CD4-positive, alpha-beta T cell treated with Interleukin-6 at 100 ng/mL for 8 hours (primary cell): ENCODE measurements around the gene FLOT1.

ENCODE experiments used
- DNase-seq: peaks from one replicate; pipeline ENCODE4 v3.0.0-alpha.2; 2020; ENCODE audit warnings: mixed read lengths, low spot score

The FLOT1 gene

DNA sequence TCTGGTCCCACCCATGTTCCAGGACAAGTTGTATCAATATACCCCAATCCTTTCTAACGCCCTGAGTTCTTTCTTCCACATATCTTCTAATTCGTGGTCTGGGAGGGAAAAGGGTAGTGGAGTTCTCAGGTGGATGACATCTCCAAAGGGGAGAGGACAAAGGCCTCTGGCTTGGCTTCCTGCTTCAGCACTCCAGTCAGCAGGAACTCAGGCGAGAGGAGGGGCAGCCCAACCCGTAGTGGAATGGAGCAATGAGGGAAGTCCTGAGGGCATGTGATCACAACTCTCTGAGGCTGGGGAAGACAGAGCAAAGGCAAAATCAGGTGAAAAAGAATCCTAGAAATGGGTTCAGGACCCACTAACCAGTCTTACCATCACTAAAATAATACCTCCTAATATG is 42.1 kb downstream of the FLOT1 start:
- no peak for DNase-seq

DNA sequence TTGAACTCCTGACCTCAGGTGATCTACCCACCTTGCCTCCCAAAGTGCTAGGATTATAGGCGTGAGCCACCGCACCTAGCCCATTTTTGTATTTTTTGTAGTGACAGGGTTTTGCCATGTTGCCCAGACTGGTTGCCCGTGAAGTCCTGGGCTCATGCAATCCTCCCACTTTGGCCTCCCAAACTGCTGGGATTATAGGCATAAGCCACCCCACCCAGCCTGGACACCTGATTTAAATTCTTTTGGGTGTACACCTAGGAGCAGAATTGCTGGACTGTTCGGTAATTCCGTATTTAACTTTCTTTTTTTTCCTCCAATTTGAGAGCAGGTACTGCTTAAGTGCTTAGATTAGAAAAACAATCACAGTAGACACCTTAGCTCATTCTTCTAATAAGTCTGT is 46.1 kb downstream of the FLOT1 start:
- no peak for DNase-seq

DNA sequence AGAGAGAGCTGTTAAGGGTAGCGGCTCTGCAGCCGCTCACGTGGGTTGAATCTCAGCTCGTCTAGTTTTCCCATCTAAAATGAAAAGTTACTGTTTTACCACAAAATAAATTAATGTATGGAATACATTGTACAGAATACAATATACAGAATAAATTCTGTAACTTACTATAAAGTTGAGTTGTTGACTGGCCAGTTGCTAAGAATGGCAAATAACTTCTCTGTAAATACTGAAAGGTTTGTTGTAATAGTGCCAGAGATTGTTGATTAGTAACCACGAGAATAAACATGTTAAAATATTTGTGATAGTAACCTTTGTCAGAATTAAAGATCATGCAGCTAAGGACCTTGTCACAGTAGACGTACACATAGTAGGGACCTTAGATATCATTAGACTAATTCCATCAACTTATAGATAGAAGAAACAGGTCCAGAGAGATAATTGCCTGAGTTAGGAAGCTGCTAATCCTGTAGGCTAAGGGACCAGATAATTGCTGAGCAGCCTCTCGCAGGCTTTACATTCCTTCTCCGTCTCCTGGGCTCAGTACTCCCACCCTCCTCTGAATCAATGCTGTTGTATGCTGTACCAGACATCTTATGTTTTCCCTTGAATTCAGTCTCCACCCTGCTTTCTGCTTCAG is 51.2 kb downstream of the FLOT1 start:
- no peak for DNase-seq

DNA sequence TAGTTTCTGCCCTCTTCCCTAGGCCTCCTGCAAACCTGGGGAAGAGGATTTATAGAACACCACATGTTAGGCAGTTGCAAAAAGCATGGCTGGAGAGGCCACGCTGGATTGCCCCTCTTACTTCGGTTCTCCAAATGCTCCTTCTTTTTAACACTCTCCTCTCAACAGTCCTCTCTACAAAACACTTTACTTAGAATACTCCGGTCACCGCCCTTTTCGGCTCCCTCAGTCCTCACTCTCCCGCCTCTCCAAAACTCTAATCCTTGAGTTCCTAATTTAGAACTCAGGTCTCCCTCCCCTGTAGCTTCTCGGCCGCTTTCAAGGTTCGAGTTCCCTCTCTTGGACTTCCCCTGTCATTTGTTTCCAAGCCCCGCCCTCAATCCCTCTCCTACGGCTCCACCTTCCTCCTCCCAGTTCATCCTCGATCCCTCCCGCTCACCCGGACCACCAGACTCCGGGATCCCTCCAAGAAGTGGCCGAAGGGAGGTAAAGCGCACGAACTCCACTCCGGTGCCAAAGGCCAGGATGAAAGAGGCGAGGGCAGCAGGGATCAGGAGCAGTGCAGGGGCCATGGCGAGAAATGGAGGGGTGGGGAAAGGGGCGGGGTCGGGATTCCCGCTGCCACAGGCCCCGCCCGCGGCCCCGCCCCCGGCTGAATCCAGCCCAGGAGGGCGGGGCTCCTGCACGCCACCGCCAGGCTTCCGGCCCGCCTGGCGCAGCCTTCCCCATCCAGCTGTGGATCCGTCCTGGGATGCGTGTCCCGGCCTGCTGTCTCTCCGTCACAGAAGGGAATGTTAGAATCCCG is 51.9 kb downstream of the FLOT1 start, which contains the start of gene NRM:
Gene NRM (minus strand): TSS at position 582 of the 805 bp plus-strand sequence. CDS start 10 bp downstream, at position 572.
- peak; percentile 66 for DNase-seq

DNA sequence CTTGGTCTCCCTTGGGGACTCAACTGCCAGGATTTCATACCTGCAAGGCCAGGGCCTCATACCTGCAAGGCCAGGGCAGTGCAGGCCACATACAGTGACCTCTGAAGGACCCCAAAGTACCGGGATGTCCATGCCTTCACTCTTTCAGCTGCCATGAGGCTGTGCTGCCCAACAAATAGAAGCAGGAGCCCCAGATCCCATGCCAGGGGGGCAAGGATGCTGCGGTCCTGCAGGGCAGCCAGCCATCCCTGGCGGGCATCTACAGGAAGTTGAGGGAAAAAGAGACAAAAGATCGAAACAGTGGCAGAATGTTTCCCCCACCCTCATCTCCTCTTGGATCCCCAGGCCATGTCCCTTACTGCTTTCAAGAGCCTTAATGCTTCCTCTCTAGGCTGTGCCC is 52.5 kb downstream of the FLOT1 start:
- no peak for DNase-seq

DNA sequence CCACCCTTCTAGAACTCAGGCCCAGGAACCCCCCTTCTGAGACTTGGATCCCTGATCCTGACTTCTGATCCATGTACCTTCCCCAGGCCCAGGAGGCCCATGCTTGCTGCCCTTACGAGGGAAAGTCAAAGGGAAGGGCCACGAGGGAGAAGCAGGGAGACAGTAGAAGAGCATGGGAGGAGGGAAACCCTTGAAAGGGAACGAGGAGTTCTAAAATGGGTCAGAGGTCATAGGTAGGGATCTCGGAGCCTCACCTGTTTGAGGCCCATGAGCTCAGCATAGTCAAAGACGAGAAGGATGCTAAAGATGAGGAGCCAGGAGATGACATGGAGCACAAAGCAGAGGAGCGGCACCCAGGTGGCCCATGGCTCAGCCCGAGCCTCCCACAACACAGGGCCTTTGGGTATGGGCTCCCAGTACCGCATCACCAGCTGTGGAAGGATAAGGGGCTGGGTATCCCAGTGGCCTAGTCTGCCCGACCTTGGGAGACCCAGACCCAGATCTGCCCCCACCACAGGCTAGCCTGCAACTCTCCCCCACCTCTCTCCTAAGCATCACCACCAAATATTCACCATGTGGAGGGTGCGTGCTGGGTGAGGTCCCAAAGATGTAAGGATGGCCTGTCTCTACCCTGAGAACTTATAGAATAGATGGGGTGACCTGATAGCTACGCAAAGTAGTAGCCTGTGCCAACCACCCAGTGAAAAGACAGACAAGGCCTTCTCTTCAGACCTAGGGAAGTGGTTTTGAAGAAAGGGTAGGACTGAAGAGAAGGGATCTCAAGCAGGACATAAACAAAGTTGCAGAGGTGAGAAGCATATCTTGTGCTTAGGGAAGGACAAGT is 53.2 kb downstream of the FLOT1 start:
- no peak for DNase-seq

DNA sequence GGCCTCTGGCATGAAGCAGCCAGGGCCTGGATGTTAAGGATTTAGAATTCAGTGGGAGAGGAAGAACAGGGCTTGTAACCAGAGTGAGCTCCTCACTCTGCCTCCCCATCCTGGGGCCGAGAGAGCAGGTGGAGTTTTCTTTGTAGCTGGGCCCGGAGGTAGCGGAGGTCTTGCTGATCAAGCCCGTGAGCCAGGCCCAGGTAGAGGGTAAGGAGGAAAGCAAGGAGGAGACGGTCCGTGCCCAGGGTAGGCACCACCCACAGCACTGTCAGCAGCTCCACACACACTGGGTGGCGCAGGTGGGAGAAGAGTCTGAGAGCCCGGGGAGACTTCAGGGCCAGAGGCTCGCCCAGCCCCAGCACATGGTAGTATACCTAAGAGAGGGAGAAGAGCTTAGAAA is 53.9 kb downstream of the FLOT1 start:
- DNase-seq, result no peak

DNA sequence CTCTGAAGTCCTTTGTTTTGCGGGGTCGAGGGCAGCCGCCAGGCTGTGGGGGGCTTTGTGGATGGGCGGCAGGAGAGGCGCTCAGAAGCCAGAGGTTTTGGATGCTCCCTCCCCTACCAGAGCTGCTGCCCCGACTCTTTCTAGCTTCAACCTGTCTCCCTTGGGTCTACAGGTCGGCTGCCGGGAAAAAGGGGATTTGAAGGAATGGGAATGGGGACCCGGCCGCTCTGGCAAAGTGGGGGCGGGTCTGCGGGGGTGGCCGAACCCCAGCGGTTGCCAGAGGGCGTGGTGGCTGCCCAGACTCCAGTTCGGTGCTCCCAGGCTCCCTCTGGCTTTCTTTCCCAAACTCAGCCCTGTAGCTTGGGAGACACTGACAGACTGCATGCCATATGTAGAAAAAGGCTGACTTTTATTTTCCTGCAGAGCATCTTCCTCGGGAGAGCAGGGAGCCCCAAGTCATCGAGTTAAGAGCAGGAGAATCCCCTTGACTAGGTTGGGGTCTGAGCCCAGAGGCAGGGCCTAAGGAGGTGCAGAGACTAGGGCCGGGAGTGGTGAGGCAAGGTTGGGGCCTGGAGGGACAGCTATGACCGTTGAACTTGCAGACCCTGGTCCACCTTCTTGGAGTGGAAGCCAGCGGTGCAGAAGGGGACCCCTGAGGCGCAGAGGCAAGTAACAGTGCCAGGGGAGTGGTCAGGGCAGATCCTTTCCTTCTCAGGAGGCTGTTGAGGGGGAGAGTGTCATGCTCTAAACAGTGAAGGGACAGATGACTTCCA is 54.6 kb downstream of the FLOT1 start:
- DNase-seq, result no peak

DNA sequence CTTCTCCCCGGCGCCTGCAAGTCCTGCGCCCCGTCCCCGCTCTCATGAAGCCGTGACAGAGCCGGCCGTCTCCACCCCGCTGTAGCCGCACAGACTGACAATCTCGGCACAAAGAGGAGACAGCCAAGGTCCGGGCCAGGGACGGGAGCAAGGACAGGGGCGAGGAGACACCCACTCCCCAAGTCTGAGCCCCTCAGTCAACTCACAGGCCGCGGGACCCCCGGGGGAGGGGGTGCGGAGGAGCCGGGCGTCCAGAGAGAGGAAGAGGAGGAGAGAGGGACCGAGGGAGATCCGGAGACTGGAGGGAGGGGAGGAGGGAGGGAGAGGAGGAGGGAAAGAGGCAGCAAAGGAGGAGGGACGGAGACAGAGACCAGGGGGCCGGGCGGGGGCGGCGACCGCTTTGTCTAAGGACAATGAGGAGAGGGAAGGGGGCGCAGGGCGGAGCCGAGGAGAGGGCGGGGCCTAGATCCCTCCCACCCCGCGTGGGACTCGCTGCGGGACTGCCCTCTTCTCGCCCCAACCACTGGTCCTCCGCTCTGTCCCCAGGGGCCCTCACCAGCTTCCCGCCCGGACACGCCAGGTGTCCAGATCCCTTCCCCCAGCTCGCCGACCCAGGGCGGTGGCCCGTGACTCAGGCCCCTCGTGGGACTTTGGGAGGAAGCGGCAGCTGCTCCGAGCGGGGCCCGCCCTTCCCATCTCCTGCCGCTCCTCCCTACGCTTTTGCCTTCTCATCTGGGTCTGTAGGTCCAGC is 55.4 kb downstream of the FLOT1 start:
- peak; percentile 59 for DNase-seq

DNA sequence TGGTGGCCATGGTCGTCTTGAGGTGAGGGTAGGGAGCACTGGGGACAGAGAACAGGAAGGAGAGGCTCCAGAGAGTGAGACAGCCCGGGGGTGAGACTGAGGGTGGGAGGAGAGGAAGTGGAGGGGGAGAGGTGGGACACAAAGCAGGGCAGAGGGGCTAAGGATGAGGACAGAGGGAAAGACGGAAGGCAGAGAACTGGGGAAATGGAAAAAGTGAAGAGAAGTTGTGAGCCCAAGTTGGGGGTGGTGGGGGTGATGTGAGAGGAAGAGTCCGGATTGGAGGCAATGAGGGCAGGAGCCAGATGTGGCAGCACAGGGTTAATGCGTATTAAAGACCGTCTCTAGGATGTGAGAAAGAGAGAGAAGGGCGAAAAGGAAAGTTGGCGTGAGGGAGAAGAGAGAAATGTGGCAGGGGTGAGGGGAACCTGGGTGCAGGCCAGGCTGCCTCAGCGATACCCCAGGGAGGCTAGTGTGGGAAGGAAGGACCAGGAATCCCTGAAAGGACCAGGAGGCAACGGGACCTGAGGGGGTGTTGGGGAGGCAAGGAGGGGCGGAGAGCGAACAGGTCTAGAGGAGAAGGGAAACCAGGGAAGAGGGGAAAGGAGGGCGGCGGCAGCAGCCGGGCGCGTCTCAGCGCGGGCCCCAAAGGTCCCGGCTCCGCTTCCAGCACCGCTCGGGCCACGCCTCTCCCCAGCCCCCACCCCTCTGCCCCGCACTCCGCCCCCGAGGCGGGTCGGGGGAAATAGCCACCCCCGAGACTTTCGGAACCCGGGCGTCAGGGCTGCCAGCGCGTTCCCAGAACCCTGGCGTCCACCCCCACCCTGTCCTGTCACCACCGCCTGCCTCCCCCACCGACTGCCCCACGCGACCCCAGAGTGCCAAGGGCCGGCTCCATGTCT is 56.2 kb downstream of the FLOT1 start, which contains the start of gene PPP1R18:
Gene PPP1R18 (minus strand): TSS at position 637 of the 899 bp plus-strand sequence. CDS start 627 bp downstream, at position 10.
- DNase-seq, result peak; percentile 71

DNA sequence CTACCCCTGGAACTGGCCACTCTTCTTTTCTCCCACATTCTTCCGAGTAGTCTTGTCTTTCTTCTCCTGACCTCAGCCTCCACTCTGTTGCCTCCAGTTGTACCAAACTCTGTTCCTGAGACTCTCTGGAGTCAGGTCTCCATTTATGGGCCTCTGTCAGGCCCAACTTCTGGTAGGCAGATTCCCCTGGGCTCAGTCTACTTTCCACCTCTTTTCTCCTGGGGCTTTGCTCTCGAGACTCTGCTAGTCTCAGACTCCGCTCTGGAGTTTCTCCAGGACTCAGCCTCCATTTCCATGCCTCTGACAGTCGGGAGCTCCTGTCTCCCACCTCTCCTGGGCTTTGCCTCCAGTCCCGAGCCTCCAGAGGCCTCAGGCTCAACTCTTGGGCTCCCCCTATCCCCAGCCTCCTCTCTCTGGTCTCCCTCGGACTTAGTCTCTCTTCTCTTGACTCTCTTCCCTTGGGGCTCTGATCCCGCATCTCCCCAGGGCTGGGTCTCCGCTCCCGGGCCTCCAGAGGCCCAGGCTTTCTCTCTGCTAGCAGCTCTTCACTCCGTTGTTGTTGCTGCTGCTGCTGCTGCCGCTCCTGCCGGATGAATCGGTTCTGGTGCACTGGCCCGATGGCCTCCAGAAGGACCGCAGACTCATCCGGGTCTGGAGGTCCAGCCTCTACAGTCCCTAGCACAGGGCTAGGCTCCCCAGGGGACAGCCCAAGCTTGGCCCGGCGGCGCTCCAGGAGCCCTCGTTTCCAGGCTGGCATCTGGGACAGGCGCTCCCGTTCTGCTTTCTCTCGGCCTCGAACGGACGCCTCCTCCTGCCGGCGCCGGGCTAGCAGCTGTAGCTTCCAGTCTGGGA is 57.1 kb downstream of the FLOT1 start:
- DNase-seq, result no peak

DNA sequence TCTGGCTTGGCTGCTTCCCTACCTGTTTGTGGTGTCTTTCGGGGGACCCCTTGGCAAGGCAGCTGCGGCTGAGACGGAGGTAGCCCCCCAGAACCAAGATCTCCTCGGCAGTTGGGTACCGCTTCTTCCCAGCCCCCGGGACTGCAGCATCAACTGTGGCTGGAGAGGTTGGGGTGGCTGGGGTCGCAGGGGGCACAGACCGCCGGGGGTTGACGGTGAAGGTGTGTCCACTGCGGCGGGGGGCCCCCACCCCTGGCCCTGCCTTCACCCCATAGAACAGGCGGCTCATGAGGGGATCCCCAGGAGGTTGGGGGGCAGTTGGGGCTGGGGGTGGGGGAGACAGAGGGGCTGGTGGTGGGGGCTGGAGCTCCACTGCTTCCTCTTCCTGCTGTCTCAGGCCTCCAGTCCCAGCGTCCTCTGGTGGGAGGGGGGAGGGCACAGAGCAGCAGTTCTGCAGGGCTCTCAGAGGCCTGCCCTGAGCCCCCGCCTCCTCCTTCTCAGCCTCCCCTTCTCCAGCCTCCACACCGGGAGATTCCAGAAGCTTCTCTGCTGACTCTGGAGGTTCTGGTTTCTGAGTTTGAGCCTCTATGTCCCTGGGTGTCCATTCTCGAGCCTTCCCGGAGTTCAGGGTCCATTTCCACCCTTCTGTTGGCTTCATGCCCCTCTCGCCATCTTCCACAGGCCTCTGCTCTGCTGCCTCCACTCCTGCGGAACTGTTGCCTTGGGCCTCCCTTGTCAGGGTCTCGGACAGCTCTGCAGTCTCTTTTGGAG is 57.9 kb downstream of the FLOT1 start:
- DNase-seq, result peak; percentile 62

DNA sequence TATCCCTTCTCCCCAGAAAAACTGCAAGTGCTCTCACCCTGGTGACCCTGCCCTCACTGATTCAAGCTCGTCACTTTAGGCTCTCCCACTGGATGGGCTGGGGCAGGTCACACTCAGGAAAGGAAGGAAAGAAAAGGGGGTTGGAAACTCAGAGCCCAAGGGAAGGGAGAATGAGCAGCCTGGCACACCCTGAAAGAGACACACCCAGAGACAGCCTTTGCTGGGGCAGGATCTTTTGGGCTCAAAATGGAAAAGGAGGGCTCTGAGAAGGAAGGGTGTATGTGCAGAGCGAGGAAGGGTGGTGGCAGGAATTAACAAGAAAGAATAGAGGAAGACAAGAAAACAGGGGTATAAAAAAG is 58.5 kb downstream of the FLOT1 start:
- DNase-seq, result no peak

DNA sequence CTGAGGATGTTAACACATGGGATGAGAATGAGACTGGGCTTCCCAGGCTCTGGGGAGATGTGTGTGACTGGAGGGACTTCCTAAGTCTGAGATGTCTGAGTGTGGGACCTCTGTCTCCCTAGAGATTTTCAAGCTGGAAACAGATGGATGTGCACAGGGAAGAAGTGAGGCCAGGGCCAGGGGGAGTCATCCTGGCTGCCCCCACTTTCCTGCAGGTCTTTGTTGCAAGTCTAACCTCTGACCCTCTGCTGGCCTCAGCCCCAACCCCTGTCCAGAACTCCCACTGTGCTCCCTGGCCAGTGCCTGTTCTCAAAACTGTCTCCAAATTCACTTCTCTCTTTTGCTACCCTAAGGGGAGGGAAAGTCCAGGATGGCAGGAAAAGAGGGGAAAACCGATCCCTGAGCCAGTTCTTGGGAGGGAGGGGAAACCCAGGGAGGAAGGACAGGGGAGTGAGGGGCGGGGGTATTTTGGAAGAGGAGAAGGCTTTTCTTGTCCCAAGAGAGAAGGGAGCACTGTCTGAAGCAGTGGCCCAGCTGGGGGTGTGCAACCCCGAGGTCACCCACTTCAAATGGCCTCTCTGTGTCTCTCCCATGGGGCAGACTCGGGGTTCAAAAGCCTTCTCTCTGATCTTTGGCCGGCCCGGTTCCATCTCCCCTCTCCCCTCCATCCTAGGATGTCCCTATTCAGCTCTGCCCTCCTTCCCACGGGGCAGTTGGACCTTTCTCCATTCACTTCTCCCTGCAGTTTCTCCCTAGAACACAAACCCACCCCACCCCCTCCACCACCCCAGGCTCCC is 59.1 kb downstream of the FLOT1 start:
- no peak for DNase-seq

DNA sequence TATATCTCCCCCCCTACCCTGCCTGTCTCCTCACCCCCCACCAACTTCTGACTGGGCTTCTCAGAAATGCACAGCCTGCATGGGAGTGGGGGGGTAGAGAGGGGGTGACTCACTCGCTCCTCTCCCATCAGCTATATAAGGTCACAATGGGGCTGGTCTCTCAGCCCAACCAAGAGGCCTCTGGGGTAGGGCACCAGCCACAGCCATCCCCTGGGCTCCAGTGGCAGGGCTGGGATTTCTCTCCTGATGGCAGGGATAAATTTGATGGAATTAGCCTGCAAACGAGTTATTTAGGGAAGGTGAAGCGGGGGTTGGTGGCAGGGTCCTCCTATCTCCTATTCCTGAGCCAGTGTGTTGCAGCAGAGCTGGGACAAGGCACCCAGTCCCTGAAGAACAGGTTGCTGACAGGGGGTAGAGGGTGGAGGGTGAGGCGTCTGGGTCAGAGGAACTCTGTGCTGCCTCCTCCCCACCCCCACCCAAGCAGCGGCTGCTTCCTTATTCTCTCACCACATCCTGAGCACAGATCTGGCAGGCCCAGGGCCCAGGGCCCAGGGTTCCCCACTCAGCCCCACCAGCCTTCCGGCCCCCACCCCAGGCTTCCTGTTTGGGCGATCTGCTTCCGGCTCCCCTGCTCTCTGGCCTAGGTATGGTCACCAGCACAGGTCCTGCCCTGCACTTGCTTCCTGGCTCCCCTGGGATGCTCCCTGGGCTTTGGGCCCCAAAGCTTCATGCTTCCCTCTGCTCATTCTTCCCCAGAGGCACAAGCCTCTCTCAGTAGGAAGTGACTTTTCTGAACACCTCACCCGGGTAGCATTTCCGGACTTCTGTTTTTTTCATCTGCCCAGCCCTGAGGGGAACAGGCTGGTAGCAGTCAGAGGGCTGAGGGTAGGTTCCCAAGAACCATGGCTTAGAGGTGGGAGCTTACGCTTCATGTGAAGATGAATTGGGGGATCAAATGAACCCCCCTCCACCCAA is 60.1 kb downstream of the FLOT1 start:
- DNase-seq, result peak; percentile 92

DNA sequence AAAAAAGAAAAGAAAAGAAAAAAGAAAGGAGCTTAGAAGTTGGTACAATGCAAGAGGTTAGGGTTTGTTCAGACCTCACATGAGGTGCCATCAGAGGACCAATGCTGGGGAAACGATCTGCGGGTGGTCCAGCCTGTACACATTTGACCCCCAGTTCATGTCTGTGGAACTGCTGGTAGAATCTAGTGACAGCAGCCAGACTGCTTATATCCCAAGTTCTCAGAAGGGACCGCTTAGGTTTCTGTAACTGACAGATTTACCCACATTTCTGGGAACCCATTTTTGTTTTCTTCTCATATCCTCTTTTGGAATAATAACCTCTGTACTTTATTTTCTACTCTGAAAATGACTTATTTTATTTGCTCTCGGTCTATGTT is 60.7 kb downstream of the FLOT1 start:
- no peak for DNase-seq
